Measurements from ENCODE around the gene STK4.

The STK4 gene

GRCh38 chr20:45091366-45091765 lies 125.1 kb downstream of the STK4 start:
- no peak for DNase-seq

DNA sequence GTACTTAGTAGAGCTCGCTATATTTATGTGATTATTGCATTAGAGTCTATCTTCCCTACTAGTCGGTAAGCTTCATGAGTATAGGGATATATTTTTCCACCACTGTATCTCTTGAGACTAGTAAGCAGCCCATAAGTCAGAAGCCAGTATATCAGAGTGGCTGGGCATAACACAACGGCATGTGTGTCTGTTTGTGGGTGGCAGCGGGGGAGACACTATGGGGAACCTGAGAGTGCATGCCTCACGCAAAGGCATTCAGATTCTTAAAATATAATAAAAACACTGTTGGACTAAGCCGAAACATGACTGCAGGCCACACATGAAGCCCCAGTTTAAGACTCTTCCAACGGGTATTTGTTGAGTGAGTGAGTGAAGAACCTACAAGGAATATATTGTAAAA lies 126.6 kb downstream of the STK4 start:
- no peak for DNase-seq

DNA sequence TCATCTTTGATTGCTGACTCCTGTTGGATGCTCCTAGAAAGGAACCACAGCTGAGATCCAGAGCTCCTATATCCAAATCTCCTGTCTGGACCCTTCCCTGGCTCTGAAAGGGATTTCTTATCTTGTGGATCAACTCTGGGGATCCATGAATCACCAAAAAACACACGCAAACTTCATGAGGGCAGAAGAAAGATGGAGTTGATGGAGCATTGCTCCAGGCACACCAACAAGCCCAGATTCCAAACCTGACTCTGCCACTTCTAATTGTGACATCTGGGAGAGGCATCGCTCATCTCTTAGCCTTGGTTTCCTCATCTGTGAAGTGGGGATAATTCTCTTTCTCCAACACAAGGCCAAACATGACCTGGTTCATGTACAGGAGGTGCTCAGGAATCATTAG lies 127.9 kb downstream of the STK4 start:
- DNase-seq, result no peak

DNA sequence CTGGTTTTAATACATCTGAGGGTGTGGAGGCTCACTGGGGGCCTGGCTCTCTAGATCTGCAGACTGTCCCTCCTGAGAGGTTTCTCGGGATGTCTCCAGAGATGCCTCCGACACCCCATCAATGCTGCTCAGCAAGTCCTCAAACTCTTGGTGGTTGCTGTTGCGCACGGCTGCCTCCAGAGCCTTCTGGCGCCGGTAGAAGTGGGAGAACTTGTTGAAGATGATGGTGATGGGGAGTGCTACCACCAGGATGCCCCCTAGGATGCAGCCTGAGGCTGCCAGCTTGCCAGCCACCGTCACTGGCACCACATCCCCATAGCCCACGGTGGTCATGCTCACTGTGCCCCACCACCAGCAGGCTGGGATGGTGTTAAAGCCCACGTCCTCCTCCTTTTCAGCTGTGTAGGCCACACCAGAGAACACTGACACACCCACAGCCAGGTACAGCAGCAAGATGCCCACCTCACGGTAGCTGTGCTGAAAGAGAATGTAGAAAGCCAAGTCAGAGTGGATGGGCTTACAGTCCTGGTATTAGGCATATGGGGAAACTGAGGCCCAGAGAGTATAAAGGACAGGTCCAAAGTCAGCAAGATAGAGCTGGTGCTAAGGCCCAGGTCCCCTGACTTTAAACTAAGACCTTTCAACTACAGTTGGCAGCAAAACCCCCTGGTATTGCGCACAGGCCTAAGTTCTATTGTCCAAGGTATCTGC lies 128.7 kb downstream of the STK4 start:
- DNase-seq, result no peak

DNA sequence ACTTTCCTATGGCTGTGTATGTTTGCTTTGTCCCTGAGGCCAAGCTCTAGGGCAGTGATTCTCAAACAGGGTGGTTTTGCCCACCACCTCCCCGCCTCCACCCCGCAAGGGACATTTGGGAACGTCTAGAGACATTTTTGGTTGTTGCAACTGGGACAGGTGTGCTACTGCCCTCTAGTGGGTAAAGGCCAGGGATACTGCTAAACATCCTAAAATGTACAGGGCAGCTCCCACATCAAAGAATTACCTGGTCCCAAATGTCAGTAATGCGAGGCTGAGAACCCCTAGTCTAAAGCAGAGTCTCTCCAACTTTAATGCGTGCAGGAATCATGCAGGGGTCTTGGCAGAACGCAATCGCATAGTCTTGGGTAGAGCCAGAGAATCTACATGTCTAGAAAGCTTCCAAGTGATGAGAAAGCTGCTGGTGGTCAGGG lies 129.5 kb downstream of the STK4 start:
- peak in 1 of 2 experiments; percentile 41 for DNase-seq

DNA sequence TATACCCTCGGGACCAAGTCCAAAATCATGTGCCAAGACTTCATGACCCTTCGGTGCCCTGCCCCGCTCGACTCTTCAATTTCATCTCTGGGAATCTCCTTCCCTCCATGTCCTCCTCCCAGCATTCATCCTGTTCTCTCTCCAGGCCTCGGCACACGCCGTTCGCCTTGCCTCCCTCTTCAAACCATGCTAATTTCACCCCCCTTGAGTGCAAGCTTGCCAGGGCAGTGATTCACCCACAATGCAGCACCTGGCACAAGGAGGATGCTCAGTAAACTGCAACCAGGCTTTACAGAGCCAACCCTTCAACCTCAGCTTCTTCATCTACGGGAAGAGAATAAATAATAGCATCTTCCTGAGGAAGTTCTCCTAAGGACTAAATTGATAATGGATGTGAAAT lies 130.5 kb downstream of the STK4 start:
- no peak for DNase-seq

DNA sequence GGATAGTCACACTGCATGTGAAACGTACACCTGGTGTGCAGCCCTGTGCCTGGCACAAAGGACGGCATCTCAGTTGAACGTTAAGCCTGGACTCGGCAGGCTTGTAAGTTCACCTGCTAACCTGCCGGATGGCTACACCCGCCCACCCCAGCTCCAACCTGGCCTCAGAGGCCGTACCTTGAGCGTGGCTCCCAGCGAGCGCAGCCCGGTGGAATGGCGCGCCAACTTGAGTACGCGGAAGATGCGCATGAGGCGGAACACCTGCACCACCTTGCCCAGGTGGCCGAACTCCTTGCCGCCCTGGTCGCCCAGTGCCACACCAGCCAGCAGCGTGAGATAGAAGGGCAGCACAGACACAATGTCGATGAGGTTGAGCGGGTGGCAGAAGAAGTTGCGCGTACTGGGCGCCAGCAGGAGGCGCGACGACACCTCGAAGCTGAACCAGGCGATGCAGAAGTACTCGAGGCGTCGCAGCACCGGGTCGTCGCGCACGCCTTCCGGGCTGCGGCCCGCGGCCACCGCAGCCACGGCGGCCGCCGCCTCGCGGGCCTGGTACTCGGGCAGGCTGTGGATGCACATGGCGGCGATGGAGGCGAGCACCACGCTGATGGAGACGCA lies 131.3 kb downstream of the STK4 start:
- no peak for DNase-seq

GRCh38 chr20:45098103-45098773 lies 131.9 kb downstream of the STK4 start:
- DNase-seq, result no peak

GRCh38 chr20:45100563-45101245 lies 134.4 kb downstream of the STK4 start, which contains the start of gene KCNS1:
Gene KCNS1 (minus strand): TSS chr20:45101127. CDS start chr20:45099236, 1,891 bp downstream.
- no peak for DNase-seq

DNA sequence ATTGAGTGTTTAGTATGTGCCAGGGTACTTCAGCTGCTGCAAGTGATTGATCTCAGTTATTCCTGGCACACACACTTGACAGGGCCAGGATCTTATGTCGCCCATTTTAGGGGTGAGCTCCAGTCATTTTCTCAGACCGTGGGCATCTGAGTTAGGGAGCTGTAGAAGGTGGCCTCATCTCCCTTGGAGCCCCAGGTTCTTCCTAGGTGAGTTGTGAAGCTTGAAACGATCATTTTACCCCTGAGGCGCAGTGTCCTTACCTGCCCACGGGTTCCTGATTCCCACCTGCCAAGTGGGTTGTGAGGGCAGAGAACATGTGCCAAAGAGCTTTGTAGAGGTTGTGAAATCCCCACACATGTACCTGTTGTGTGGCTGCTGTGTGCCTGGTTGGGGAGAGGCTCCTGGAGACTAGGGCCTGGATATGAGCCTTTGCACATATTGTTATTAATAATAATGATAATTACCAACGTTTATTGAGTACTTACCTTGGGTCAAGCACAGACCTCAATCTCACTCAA lies 135.1 kb downstream of the STK4 start:
- DNase-seq, result no peak

DNA sequence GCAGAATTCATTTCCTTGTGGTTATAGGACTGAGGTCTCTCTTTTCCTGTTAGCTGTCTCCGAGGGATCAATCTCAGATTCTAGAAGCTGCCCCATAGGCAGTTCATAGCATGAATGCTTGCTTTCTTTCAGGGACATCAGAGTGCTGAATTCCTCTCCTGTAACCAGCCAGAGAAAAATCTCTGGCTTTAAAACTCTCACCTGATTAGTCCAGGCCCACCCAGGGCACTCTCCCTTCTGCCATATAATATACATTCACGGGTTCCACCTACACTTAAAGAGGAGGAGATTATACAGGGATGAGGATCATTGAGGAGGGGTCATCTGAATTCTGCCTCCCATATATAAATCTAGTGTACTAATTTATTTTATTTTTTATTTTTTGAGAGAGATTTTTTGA lies 136.8 kb downstream of the STK4 start:
- no peak for DNase-seq

- no peak for DNase-seq
These were observed 138.5 kb downstream of the STK4 start for GRCh38 chr20:45104786-45105185.

DNA sequence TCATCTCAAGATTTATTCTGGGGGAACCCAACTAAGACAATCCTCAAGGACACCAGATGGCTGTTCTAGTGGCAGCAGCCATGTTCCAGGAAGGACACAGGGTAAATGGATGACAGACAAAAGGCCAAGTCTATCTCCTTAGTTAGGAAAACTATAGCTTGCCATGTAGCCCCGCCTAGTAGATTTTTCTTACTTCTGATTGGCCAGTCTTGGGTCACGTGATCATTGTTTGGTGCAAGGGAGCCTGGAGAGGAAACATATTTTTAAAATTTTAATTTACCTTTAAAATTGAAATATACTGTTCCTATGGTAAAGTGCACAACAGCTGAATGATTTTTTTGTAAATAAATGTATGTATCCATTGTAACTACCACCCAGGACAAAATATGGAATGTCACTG lies 139.0 kb downstream of the STK4 start:
- no peak for DNase-seq

DNA sequence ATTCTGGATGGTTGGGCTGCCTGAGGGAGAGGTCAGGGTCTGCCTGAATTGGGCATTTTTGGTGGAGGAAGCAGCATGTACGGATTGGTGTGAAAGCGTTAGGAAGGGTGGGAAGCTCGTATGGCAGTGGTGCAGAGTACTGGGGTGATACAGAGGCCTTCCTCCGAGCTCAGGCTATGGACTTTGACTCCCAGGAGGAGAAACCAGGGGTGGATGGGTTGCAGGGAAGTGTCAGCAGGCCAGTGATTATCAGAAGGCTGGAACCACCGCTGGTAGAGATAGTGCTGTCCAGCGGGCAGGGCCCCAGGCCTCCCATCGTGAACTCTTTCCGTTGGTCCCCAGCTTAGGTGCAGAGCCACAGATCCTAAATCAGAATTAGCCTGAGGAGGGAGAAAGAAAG lies 143.3 kb downstream of the STK4 start:
- DNase-seq, result no peak

DNA sequence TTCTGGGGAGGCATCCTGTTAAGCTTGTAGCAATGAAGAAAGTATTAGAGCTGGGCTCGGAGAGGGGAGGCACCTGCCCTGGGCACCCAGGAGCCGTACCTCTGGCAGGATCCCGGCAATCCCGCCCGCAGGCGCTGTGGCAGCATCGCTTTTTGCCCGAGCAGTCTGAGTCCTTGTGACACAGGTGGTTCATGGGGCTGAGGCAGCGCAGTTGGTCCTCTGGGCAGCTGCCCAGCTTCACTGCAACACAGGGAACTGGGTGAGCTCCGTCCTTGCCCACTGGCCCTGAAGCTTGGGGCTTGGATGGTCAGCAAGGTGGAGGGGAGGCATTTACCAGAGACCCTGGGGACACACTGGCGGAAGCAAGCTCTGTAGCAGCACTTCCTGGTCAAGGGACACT lies 144.0 kb downstream of the STK4 start:
- no peak for DNase-seq

DNA sequence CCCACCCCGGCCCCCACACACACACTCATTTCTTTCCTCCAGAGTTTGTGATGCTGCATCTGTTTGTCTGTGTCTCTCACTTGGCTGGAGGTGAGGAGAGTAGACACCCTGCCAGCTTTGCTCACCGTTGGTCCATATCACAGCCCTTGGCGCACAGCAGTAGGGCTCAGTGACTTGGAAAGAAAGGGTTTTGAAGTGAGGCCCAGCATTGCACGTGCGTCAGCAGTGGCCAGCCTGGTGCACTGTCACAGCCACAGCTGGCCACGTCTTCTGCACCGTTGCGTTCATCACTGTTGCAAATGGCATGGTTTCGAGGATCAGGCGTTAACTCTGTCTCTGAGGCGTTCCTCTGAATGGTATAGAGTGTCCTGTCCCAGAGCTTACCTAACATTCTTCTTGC lies 145.0 kb downstream of the STK4 start:
- DNase-seq, result no peak

GRCh38 chr20:45111799-45112471 lies 145.6 kb downstream of the STK4 start:
- peak in 1 of 2 experiments; percentile 10 for DNase-seq

- no peak for DNase-seq
These were observed 146.4 kb downstream of the STK4 start for GRCh38 chr20:45112754-45113153.

GRCh38 chr20:45113865-45114264 lies 147.6 kb downstream of the STK4 start:
- DNase-seq, result no peak

DNA sequence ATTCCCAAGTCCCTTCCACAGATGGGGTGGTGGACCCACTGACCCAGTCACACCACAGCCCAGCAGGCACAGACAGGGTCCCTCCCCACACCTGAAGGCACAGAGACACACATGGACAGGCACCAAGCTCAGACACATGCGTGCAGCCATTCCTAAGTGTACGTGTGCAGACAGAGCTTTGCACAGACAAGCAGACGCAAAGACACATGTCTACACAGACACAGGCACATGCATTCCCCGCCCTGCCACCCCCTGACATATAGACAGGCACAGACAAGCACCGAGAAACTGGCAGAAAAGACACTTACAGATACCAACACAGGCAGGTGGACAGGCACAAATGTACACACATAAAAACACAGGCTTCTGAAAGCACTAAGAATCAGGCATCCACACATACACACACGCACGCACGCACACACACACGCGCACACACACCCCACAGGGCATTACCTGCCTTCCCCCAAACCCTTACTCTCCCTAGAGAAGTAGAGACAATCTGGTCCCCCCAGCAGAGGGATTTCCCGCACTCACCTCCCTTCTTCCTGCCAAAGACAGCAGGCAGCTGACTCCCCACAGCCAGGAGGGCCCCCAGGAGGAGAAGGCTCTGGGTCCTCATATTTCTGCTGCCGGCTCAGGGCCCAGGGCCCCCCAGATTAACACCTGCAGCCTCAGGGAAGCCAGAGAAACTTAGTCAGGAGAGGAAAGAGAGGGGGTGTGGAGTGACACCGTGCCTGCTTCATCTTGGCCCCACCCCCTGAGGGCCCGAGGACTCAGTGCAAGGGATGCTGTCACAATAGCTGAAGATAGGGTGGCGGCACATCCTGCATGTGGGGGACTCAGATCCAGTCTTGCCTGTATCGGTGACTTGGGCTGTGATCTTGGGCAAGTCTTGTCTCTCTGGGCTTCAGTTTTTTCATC lies 148.4 kb downstream of the STK4 start, which contains the start of gene WFDC5:
Gene WFDC5 (minus strand): TSS at position 710 of the 921 bp plus-strand sequence. CDS start 91 bp downstream, at position 619.
- DNase-seq, result no peak

DNA sequence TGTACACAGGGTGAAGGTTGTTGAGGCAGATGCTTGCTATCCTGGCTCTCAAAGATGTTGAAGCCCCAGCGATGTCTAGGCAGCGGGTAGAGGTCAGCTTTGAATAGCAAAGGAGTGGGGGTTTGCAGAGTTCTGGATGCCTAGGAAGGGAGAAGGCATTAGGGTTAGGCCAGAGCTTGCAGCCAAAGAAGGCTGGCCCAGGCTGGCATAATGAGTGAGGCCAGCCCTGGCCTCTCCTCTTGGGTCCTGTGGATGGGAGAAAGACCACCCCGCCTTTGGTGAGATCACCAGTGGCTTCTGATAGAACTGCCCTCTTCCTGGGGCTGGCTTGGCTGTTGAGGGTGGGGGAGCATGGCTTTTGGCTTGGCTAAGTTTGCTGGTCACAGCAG lies 149.1 kb downstream of the STK4 start:
- DNase-seq, result no peak

All from NCI-H1930 (cell line).